GM23338 (cell line): ENCODE results near the gene DTNBP1. TPM values are rescaled to one million over a fixed set of nuclear protein-coding genes. Genes with fewer than 3 reads are reported as not detected.

Source experiments
- ATAC-seq: fragments of 200-7000 bp; cut with Tn5 transposase; 3 replicates; pipeline ENCODE4 v1.9.1; 2020
- DNase-seq: peaks from one replicate; pipeline ENCODE4 v3.0.0-alpha.2; 2015; ENCODE audit warnings: low spot score
- H2AFZ ChIP-seq: fragments of 200-600 bp; sonication (generic); 2 replicates; pipeline ENCODE4 v1.8.0; 2016; ENCODE audit warnings: antibody characterized with exemption, mild to moderate bottlenecking, moderate library complexity
- H3F3A ChIP-seq: fragments of 200-600 bp; sonication (generic); replicated peaks from 2 replicates; pipeline ENCODE4 v1.8.0; 2017; ENCODE audit warnings: antibody characterized with exemption, mixed run types, low read depth
- H3K27ac ChIP-seq: fragments of 200-600 bp; sonication (generic); 2 replicates; pipeline ENCODE4 v1.6.1; 2016; ENCODE audit warnings: low read depth
- H3K27me3 ChIP-seq: fragments of 200-600 bp; sonication (generic); 2 replicates; pipeline ENCODE4 v1.8.0; 2016; ENCODE audit warnings: mild to moderate bottlenecking, mixed run types, moderate library complexity; ENCODE audit not compliant: insufficient read depth
- H3K36me3 ChIP-seq: fragments of 200-600 bp; sonication (generic); 2 replicates; pipeline ENCODE4 v1.8.0; 2016; ENCODE audit warnings: mild to moderate bottlenecking; ENCODE audit not compliant: insufficient read depth
- H3K4me1 ChIP-seq: fragments of 200-600 bp; sonication (generic); 2 replicates; pipeline ENCODE4 v1.8.0; 2016; ENCODE audit warnings: mild to moderate bottlenecking, moderate library complexity; ENCODE audit not compliant: insufficient read depth
- H3K4me2 ChIP-seq: fragments of 200-600 bp; sonication (generic); 2 replicates; pipeline ENCODE4 v1.7.1; 2017; ENCODE audit warnings: mixed run types
- H3K4me3 ChIP-seq: fragments of 200-600 bp; sonication (generic); 2 replicates; pipeline ENCODE4 v1.6.1; 2016; ENCODE audit warnings: mixed run types
- H3K79me2 ChIP-seq: fragments of 200-600 bp; sonication (generic); replicated peaks from 2 replicates; pipeline ENCODE4 v1.8.0; 2017; ENCODE audit warnings: mild to moderate bottlenecking; ENCODE audit not compliant: insufficient read depth
- H3K9me2 ChIP-seq: fragments of 200-600 bp; sonication (generic); 2 replicates; pipeline ENCODE4 v1.8.0; 2017; ENCODE audit not compliant: insufficient read depth
- H4K20me1 ChIP-seq: fragments of 200-600 bp; sonication (generic); replicated peaks from 2 replicates; pipeline ENCODE4 v1.8.0; 2017; ENCODE audit warnings: mild to moderate bottlenecking; ENCODE audit not compliant: insufficient read depth
- H3K27ac Mint-ChIP-seq: 2 replicates; pipeline ENCODE4 v1.8.0; 2020; ENCODE audit warnings: inconsistent platforms, mild to moderate bottlenecking, moderate library complexity, mixed read lengths
- H3K27me3 Mint-ChIP-seq: 3 replicates; pipeline ENCODE4 v1.8.0; 2022; ENCODE audit warnings: low read depth, mild to moderate bottlenecking, moderate library complexity, mixed read lengths, inconsistent platforms; ENCODE audit not compliant: insufficient read depth, poor library complexity
- H3K36me3 Mint-ChIP-seq: 3 replicates; pipeline ENCODE4 v1.8.0; 2021; ENCODE audit warnings: low read depth, mild to moderate bottlenecking, inconsistent platforms, moderate library complexity, mixed read lengths
- H3K4me1 Mint-ChIP-seq: 3 replicates; pipeline ENCODE4 v1.8.0; 2020; ENCODE audit warnings: mild to moderate bottlenecking, inconsistent platforms, mixed read lengths
- H3K4me3 Mint-ChIP-seq: 3 replicates; pipeline ENCODE4 v1.8.0; 2021; ENCODE audit warnings: moderate library complexity, mild to moderate bottlenecking, inconsistent platforms, mixed read lengths
- H3K9me3 Mint-ChIP-seq: 3 replicates; pipeline ENCODE4 v1.8.0; 2020; ENCODE audit warnings: moderate library complexity, mild to moderate bottlenecking, inconsistent platforms, mixed read lengths
- CREB1 ChIP-seq: fragments of 250-450 bp; sonication (Bioruptor Pico); IDR thresholded peaks from 2 replicates; pipeline ENCODE4 v1.5.0; 2020; ENCODE audit warnings: low read depth, mild to moderate bottlenecking, moderate library complexity
- ETS1 ChIP-seq: IDR thresholded peaks from 2 replicates; pipeline ENCODE4 v1.6.1; 2016; ENCODE audit warnings: antibody characterized with exemption
- JUNB ChIP-seq: IDR thresholded peaks from one replicate; pipeline ENCODE4 v1.6.1; 2016; ENCODE audit warnings: antibody characterized with exemption; ENCODE audit not compliant: unreplicated experiment
- REST ChIP-seq: IDR thresholded peaks from one replicate; pipeline ENCODE4 v1.6.1; 2018; ENCODE audit warnings: antibody characterized with exemption; ENCODE audit not compliant: unreplicated experiment
- STAT1 ChIP-seq: IDR thresholded peaks from one replicate; pipeline ENCODE4 v1.6.1; 2016; ENCODE audit warnings: antibody characterized with exemption; ENCODE audit not compliant: unreplicated experiment
- ZNF331 ChIP-seq: fragments of 250-450 bp; sonication (Bioruptor Pico); IDR thresholded peaks from 2 replicates; pipeline ENCODE4 v1.5.0; 2020; ENCODE audit warnings: low read depth, mild to moderate bottlenecking, moderate library complexity
- ZNF462 ChIP-seq: fragments of 250-450 bp; sonication (Bioruptor Pico); IDR thresholded peaks from 2 replicates; pipeline ENCODE4 v1.5.0; 2020; ENCODE audit warnings: mild to moderate bottlenecking, moderate library complexity
- polyA plus RNA-seq: library from polyadenylated mRNA; unstranded; fragments of >200 nt; fragmentation: Nextera tagmentation; extraction: Ambion mirVana; gene quantifications from 2 replicates; pipeline ENCODE4 v1.2.1, GENCODE V29; 2016
- total RNA-seq: library from RNA; depleted of rRNA; stranded (reverse); fragments of >200 nt; shearing (Covaris generic); gene quantifications from 2 replicates; pipeline ENCODE4 v1.2.3, GENCODE V29; 2014

Gene DTNBP1
- total and polyA plus RNA-seq, 2 experiments from 2014 or later: 12.1 to 20.1 TPM

GRCh38 chr6:15638373-15638772 is 24.5 kb downstream of the DTNBP1 start (continued):
- no peak for TF ChIP-seq ZNF462 (CRISPR knock-in tag)
- no peak for TF ChIP-seq STAT1
- no peak for TF ChIP-seq CREB1 (CRISPR knock-in tag)
- no peak for TF ChIP-seq JUNB

GRCh38 chr6:15631432-15631831 is 31.4 kb downstream of the DTNBP1 start:
- H3K4me2 ChIP-seq: no peak overlapping the region
- peaks cover 4% of the 10 kb centered on the region; the same call in 2 of the 3 replicates for H3K36me3 Mint-ChIP-seq
- no peaks in the 10 kb centered on the region for H3K27me3 Mint-ChIP-seq
- H3K4me1 ChIP-seq: no peaks in the 10 kb centered on the region
- DNase-seq: no peak
- no peak overlapping the region for H3K4me3 Mint-ChIP-seq
- H3K4me3 ChIP-seq: no peak overlapping the region
- H3K9me3 Mint-ChIP-seq: no peaks in the 10 kb centered on the region
- H3K27me3 ChIP-seq: no peaks in the 10 kb centered on the region
- no peaks in the 10 kb centered on the region for H3K36me3 ChIP-seq
- no peaks in the 10 kb centered on the region; the same call in 1 of the 2 replicates for H4K20me1 ChIP-seq
- no peak overlapping the region for H3K27ac Mint-ChIP-seq
- no peaks in the 10 kb centered on the region for H3K79me2 ChIP-seq
- H2AFZ ChIP-seq: no peak overlapping the region
- ATAC-seq: no peak
- H3K9me2 ChIP-seq: no peaks in the 10 kb centered on the region
- no peak overlapping the region for H3K27ac ChIP-seq
- no peaks in the 10 kb centered on the region for H3F3A ChIP-seq
- H3K4me1 Mint-ChIP-seq: no peaks in the 10 kb centered on the region
- TF ChIP-seq REST (no peak), ZNF331 (CRISPR knock-in tag) (no peak), STAT1 (no peak), ETS1 (no peak)
